GM21619 (cell line): Measurements from ENCODE around the gene CRHR2.

Source experiments
- ATAC-seq: cut with Tn5 transposase; IDR thresholded peaks from one replicate; pipeline ENCODE4 v1.9.1; 2021; ENCODE audit not compliant: unreplicated experiment

CRHR2 gene

GRCh38 chr7:30707391-30708357 lies 25.4 kb upstream of the CRHR2 start:
- no peak for ATAC-seq

- no peak for ATAC-seq
Measured at GRCh38 chr7:30706908-30707307, 24.7 kb upstream of the CRHR2 start.

GRCh38 chr7:30706316-30706715 lies 24.1 kb upstream of the CRHR2 start:
- no peak for ATAC-seq

- no peak for ATAC-seq
Measured at GRCh38 chr7:30705596-30705995, 23.3 kb upstream of the CRHR2 start.

- ATAC-seq: no peak
Measured at GRCh38 chr7:30705008-30705407, 22.8 kb upstream of the CRHR2 start.

- no peak for ATAC-seq
Measured at GRCh38 chr7:30703756-30704155, 21.5 kb upstream of the CRHR2 start.

- no peak for ATAC-seq
Measured at GRCh38 chr7:30702200-30702599, 19.9 kb upstream of the CRHR2 start.

GRCh38 chr7:30700941-30701340 lies 18.7 kb upstream of the CRHR2 start:
- ATAC-seq: no peak

GRCh38 chr7:30699706-30700495 lies 17.6 kb upstream of the CRHR2 start:
- no peak for ATAC-seq

GRCh38 chr7:30698481-30698880 lies 16.2 kb upstream of the CRHR2 start:
- no peak for ATAC-seq

- no peak for ATAC-seq
Measured at GRCh38 chr7:30697719-30698460, 15.6 kb upstream of the CRHR2 start.

GRCh38 chr7:30694774-30695721 lies 12.8 kb upstream of the CRHR2 start:
- no peak for ATAC-seq

- no peak for ATAC-seq
Measured at GRCh38 chr7:30694218-30694745, 12.0 kb upstream of the CRHR2 start.

GRCh38 chr7:30692882-30693281 lies 10.6 kb upstream of the CRHR2 start:
- no peak for ATAC-seq

GRCh38 chr7:30692438-30692837 lies 10.2 kb upstream of the CRHR2 start:
- no peak for ATAC-seq

GRCh38 chr7:30690011-30690410 lies 7.8 kb upstream of the CRHR2 start:
- ATAC-seq: no peak

GRCh38 chr7:30688718-30689221 lies 6.5 kb upstream of the CRHR2 start:
- ATAC-seq: no peak

GRCh38 chr7:30687604-30688003 lies 5.3 kb upstream of the CRHR2 start:
- ATAC-seq: no peak

GRCh38 chr7:30684351-30684750 lies 2.1 kb upstream of the CRHR2 start:
- no peak for ATAC-seq

GRCh38 chr7:30683816-30684215 lies 1.6 kb upstream of the CRHR2 start:
- no peak for ATAC-seq
